ENCODE data around the gene DICER1. TPM values are rescaled to one million over a fixed set of nuclear protein-coding genes. Genes with fewer than 3 reads are reported as not detected.

Gene DICER1
- total RNA-seq, 3 donors from 2014 or later: 74.9 to 126 (median 78.0) TPM

DNA sequence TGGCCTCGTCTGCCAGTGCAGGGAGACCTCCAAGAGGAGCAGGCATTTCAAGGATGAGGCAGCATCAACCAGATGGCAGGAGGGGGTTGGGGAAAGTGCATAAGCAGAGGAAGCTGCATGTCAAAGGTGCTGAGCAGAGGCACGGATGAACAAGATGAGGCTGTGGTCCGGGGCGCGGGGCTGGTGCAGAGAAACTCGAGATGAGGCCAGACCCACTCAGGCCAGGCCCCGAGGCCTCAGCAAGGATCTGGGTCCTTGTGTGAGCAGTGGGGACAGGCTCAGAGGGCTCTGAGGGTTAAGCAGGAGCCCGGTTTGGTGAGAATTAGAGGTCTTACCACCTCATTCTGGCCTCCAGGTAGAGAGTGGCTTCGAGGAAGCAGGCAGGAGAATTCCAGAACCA lies 98.8 kb downstream of the DICER1 start:
- Histone ChIP-seq H3K4me3 (no peak overlapping the region), H3K27me3 (no peaks in the 10 kb centered on the region), H3K36me3 (no peaks in the 10 kb centered on the region), H3K27ac (no peak overlapping the region), H3K4me1 (no peaks in the 10 kb centered on the region), H3K9me3 (no peaks in the 10 kb centered on the region)
- no peak for TF ChIP-seq POLR2A (IDR thresholded peaks at IDR 0.05)
- no peak for TF ChIP-seq POLR2AphosphoS5 (IDR thresholded peaks at IDR 0.05)
- TF ChIP-seq, protein P1, sequence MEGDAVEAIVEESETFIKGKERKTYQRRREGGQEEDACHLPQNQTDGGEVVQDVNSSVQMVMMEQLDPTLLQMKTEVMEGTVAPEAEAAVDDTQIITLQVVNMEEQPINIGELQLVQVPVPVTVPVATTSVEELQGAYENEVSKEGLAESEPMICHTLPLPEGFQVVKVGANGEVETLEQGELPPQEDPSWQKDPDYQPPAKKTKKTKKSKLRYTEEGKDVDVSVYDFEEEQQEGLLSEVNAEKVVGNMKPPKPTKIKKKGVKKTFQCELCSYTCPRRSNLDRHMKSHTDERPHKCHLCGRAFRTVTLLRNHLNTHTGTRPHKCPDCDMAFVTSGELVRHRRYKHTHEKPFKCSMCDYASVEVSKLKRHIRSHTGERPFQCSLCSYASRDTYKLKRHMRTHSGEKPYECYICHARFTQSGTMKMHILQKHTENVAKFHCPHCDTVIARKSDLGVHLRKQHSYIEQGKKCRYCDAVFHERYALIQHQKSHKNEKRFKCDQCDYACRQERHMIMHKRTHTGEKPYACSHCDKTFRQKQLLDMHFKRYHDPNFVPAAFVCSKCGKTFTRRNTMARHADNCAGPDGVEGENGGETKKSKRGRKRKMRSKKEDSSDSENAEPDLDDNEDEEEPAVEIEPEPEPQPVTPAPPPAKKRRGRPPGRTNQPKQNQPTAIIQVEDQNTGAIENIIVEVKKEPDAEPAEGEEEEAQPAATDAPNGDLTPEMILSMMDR (IDR thresholded peaks at IDR 0.05): no peak
- intact Hi-C loops (cut with DNase I; ENCODE audit: low total_unique reads): no loop called here
- DNase-seq (ENCODE audit: low spot score in 2 of 2): no peak

DNA sequence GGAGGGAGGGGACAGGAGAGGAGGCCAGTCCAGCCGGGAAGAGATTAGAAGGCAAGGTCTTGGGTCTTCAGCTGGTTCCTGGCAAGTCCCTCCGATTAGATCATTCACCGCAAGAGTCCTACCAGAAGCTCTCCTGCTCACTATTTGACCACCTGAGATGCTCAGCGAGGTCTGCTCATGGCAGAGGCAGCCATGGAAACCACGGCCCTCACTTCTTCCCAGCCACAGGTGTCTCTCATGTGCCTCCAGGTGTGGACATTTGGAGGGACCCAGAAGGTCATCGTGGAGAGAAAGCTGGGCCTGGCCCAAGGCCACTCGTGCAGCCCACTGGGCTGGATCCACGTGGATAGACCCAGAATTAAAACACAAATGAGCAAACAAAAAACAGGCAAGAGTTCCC lies 99.5 kb downstream of the DICER1 start:
- H3K36me3 ChIP-seq: no peaks in the 10 kb centered on the region
- no peak for TF ChIP-seq POLR2AphosphoS5 (IDR thresholded peaks at IDR 0.05)
- no peak for TF ChIP-seq POLR2A (IDR thresholded peaks at IDR 0.05)
- TF ChIP-seq, protein P1 (IDR thresholded peaks at IDR 0.05): no peak
- H3K9me3 ChIP-seq: no peaks in the 10 kb centered on the region
- no peak overlapping the region for H3K4me3 ChIP-seq
- no peak overlapping the region for H3K27ac ChIP-seq
- no peaks in the 10 kb centered on the region for H3K4me1 ChIP-seq
- H3K27me3 ChIP-seq: no peaks in the 10 kb centered on the region
- intact Hi-C loops (cut with DNase I; ENCODE audit: low total_unique reads): no loop called here
- no peak for DNase-seq (ENCODE audit: low spot score in 2 of 2)

DNA sequence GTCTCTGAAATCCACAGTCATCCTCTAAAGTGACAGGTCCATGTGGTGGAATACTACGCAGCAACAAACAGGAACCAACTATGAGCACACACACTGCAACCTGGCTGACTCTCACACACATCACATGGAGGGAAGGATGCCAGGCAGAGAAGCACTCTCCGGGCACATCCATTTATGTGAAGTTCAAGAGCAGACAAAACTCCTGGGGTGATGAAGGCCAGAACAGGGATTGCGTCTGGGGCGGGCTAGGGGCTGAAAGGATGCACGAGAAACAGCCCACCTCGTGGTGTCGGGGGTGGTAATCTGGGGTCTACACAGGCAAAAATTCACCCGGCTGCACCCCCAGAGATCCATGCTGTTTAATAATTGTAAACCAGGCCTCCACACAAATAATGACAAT lies 100.2 kb downstream of the DICER1 start:
- intact Hi-C loops (cut with DNase I; ENCODE audit: low total_unique reads): no loop called here
- Histone ChIP-seq H3K9me3 (no peaks in the 10 kb centered on the region), H3K36me3 (no peaks in the 10 kb centered on the region), H3K27ac (no peak overlapping the region), H3K4me1 (no peaks in the 10 kb centered on the region), H3K4me3 (no peak overlapping the region), H3K27me3 (no peaks in the 10 kb centered on the region)
- TF ChIP-seq, protein P1 (IDR thresholded peaks at IDR 0.05): no peak
- TF ChIP-seq POLR2AphosphoS5 (IDR thresholded peaks at IDR 0.05) (no peak), POLR2A (IDR thresholded peaks at IDR 0.05) (no peak)
- DNase-seq (ENCODE audit: low spot score in 2 of 2): peak in 1 of 2 donors; percentile 30

DNA sequence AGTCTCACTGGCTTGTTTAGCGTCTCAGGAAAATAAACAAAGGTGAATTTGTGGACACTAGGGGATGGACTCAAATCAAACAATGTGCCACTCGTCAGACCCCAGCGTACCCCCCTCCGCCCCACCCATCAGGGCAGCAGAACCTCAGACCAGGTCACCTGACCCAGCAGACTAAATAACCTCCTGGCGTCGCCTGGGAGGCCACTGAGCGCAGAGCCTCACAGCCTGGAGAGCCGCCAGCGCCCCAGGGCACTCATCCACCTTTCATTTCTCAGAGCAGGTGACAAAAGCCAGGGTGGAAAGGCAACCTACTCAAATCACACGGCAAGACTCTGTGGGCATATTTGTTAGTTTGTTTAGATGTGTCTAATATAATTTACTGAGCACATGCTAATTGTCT lies 100.9 kb downstream of the DICER1 start:
- Histone ChIP-seq H3K27me3 (no peaks in the 10 kb centered on the region), H3K27ac (no peak overlapping the region), H3K36me3 (no peaks in the 10 kb centered on the region), H3K4me1 (no peaks in the 10 kb centered on the region), H3K4me3 (no peak overlapping the region), H3K9me3 (no peaks in the 10 kb centered on the region)
- TF ChIP-seq POLR2A (IDR thresholded peaks at IDR 0.05) (no peak), POLR2AphosphoS5 (IDR thresholded peaks at IDR 0.05) (no peak)
- TF ChIP-seq, protein P1 (IDR thresholded peaks at IDR 0.05): no peak
- intact Hi-C loops (cut with DNase I; ENCODE audit: low total_unique reads): no loop called here
- peak; percentile 19 to 64 for DNase-seq (ENCODE audit: low spot score in 2 of 2)

DNA sequence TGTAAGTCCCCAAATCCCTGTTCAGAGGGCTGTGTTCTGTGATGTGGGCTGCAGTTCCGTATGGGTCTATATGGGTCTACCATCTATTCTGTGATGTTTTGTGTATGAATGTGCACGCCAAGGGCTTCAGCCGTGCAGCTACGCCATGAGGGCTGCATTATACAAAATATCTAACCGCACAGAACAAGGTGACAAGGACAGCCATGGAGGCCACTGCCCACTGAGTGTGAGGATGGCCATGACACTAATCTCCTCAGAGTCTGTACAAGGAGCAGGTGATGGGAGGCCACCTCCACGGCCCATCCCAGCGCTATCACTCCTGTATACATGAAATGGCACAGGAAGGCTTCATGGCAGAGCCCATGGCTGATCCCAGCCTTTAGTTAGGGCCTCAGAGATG lies 102.0 kb downstream of the DICER1 start:
- DNase-seq (ENCODE audit: low spot score in 2 of 2): no peak
- Histone ChIP-seq H3K36me3 (no peaks in the 10 kb centered on the region), H3K27ac (no peak overlapping the region), H3K9me3 (no peaks in the 10 kb centered on the region), H3K4me3 (no peak overlapping the region), H3K4me1 (no peaks in the 10 kb centered on the region), H3K27me3 (no peaks in the 10 kb centered on the region)
- intact Hi-C loops (cut with DNase I; ENCODE audit: low total_unique reads): no loop called here
- TF ChIP-seq POLR2AphosphoS5 (IDR thresholded peaks at IDR 0.05) (no peak), POLR2A (IDR thresholded peaks at IDR 0.05) (no peak)
- TF ChIP-seq, protein P1 (IDR thresholded peaks at IDR 0.05): no peak
